HCT116 (cell line): ENCODE measurements around the gene PTDSS2. TPM values are rescaled to one million over a fixed set of nuclear protein-coding genes. Genes with fewer than 3 reads are reported as not detected.

Experiments
- ATAC-seq: fragments of 200-7000 bp; cut with Tn5 transposase; 2 replicates; pipeline ENCODE4 v1.9.1; 2020; ENCODE audit warnings: mild to moderate bottlenecking, moderate library complexity
- BruUV-seq: library from RNA; stranded (reverse); fragments of 400-500 nt; replicated peaks from 2 replicates; lab custom pipeline; 2021; lab: Mats Ljungman, UMichigan
- CTCF ChIA-PET: fragments of 300-600 bp; sonication (Branson Sonifier 250); formaldehyde crosslinking; loops from one replicate; lab custom pipeline; 2021; ENCODE audit warnings: antibody characterized with exemption; lab: Charles Lee
- POLR2A ChIA-PET: fragments of 300-600, 350-600 bp; sonication (Branson Sonifier 250); formaldehyde crosslinking; loops from one replicate; lab custom pipeline; 2021; ENCODE audit warnings: antibody characterized with exemption; lab: Charles Lee
- RAD21 ChIA-PET, 2 experiments: fragments of 300-600 bp; sonication (Branson Sonifier 250); formaldehyde crosslinking; loops; one replicate each; lab custom pipeline; 2023; ENCODE audit warnings: low total read pairs in 2 of 2; ENCODE audit not compliant: uncharacterized antibody in 2 of 2, unreplicated experiment in 2 of 2, low non-redundant PET in 1 of 2; lab: Charles Lee
- DNase-seq: peaks from one replicate; pipeline ENCODE4 v3.0.0-alpha.2; 2010; ENCODE audit warnings: low read depth, low spot score
- H2AFZ ChIP-seq: fragments of 200-600 bp; shearing (Covaris generic), sonication (generic); 2 replicates; pipeline ENCODE4 v1.6.1; 2017; ENCODE audit warnings: low read depth, mixed run types, mixed read lengths, antibody characterized with exemption, low read length; ENCODE audit not compliant: poor library complexity, severe bottlenecking
- H3K27ac ChIP-seq: 2 replicates; pipeline ENCODE4 v1.5.1; 2012; ENCODE audit warnings: low read depth, low read length
- H3K27me3 ChIP-seq: fragments of 200-600 bp; sonication (generic); 2 replicates; pipeline ENCODE4 v1.6.1; 2016; ENCODE audit warnings: mixed run types, low read length, mixed read lengths; ENCODE audit not compliant: insufficient read depth
- H3K36me3 ChIP-seq, 2 experiments: fragments of 200-500 bp in 1 of 2; fragments of 200-600 bp in 1 of 2; sonication (Bioruptor generic) in 1 of 2; sonication (generic) in 1 of 2; 2 replicates each; pipeline versions ENCODE4 v1.5.1 to v1.6.1; 2014 to 2016; ENCODE audit warnings: low read length in 2 of 2, inconsistent platforms in 1 of 2, mixed read lengths in 1 of 2, mixed run types in 1 of 2; ENCODE audit not compliant: insufficient read depth in 2 of 2, control insufficient read depth in 1 of 2
- H3K4me1 ChIP-seq, 2 experiments: fragments of 200-600 bp in 1 of 2; sonication (generic) in 1 of 2; 2 replicates each; pipeline versions ENCODE4 v1.5.1 to v1.6.1; 2012 to 2017; ENCODE audit warnings: low read length in 2 of 2, inconsistent platforms in 1 of 2, mild to moderate bottlenecking in 1 of 2, mixed read lengths in 1 of 2, mixed run types in 1 of 2, moderate library complexity in 1 of 2; ENCODE audit not compliant: insufficient read depth in 2 of 2, control insufficient read depth in 1 of 2
- H3K4me2 ChIP-seq: fragments of 200-600 bp; sonication (generic); 2 replicates; pipeline ENCODE4 v1.6.1; 2017; ENCODE audit warnings: mixed run types, low read length, mixed read lengths
- H3K4me3 ChIP-seq, 2 experiments: fragments of 200-600 bp in 1 of 2; sonication (generic) in 1 of 2; replicated peaks in 1 of 2; 2 replicates each; pipeline ENCODE4 v1.5.1; 2011 to 2016; ENCODE audit warnings: low read length in 2 of 2, control low read depth in 1 of 2, low read depth in 1 of 2, mild to moderate bottlenecking in 1 of 2, mixed read lengths in 1 of 2, mixed run types in 1 of 2
- H3K79me2 ChIP-seq: fragments of 200-600 bp; sonication (generic); 2 replicates; pipeline ENCODE4 v1.6.1; 2017; ENCODE audit warnings: mild to moderate bottlenecking, mixed run types, low read length, moderate library complexity, mixed read lengths; ENCODE audit not compliant: insufficient read depth
- H3K9ac ChIP-seq: fragments of 200-600 bp; sonication (generic); 2 replicates; pipeline ENCODE4 v1.6.1; 2016; ENCODE audit warnings: low read length, mixed read lengths
- H3K9me2 ChIP-seq: fragments of 200-600 bp; sonication (generic), shearing (Covaris generic); 2 replicates; pipeline ENCODE4 v1.6.1; 2017; ENCODE audit warnings: mixed run types, mild to moderate bottlenecking, moderate library complexity; ENCODE audit not compliant: insufficient read depth
- H3K9me3 ChIP-seq, 2 experiments: fragments of 200-500 bp in 1 of 2; fragments of 200-600 bp in 1 of 2; sonication (Bioruptor generic) in 1 of 2; sonication (generic) in 1 of 2; 2 replicates each; pipeline ENCODE4 v1.6.1; 2014 to 2017; ENCODE audit warnings: low read length in 2 of 2, mixed read lengths in 2 of 2, inconsistent platforms in 1 of 2, low read depth in 1 of 2, mild to moderate bottlenecking in 1 of 2, mixed run types in 1 of 2, moderate library complexity in 1 of 2; ENCODE audit not compliant: control insufficient read depth in 1 of 2, insufficient read depth in 1 of 2
- H4K20me1 ChIP-seq: fragments of 200-600 bp; sonication (generic), shearing (Covaris generic); 2 replicates; pipeline ENCODE4 v1.6.1; 2017; ENCODE audit warnings: mixed run types, mild to moderate bottlenecking, moderate library complexity; ENCODE audit not compliant: insufficient read depth
- ATF3 ChIP-seq: IDR thresholded peaks from 2 replicates; pipeline ENCODE4 v1.6.1; 2012
- CBX3 ChIP-seq: IDR thresholded peaks from 2 replicates; pipeline ENCODE4 v1.6.1; 2012; ENCODE audit warnings: low read depth
- CEBPB ChIP-seq: IDR thresholded peaks from 2 replicates; pipeline ENCODE4 v1.6.1; 2012; ENCODE audit warnings: low read depth
- ELF1 ChIP-seq: IDR thresholded peaks from 2 replicates; pipeline ENCODE4 v1.6.1; 2012; ENCODE audit warnings: low read depth, borderline replicate concordance
- FOSL1 ChIP-seq: IDR thresholded peaks from 2 replicates; pipeline ENCODE4 v1.6.1; 2012; ENCODE audit warnings: low read depth
- MAX ChIP-seq: IDR thresholded peaks from 2 replicates; pipeline ENCODE4 v1.6.1; 2012
- POLR2A ChIP-seq: IDR thresholded peaks from 2 replicates; pipeline ENCODE4 v1.7.0; 2011; ENCODE audit warnings: borderline replicate concordance; ENCODE audit not compliant: insufficient read depth, insufficient read length; ENCODE audit errors: extremely low read depth
- POLR2AphosphoS5 ChIP-seq: IDR thresholded peaks from 2 replicates; pipeline ENCODE4 v1.6.1; 2011; ENCODE audit warnings: mild to moderate bottlenecking, low read depth, low read length, moderate library complexity
- RAD21 ChIP-seq: IDR thresholded peaks from 2 replicates; pipeline ENCODE4 v1.6.1; 2012; ENCODE audit warnings: low read depth, mild to moderate bottlenecking
- REST ChIP-seq: IDR thresholded peaks from 2 replicates; pipeline ENCODE4 v1.6.1; 2012; ENCODE audit warnings: low read depth
- SIN3A ChIP-seq: IDR thresholded peaks from 2 replicates; pipeline ENCODE4 v1.6.1; 2012; ENCODE audit warnings: low read depth
- SP1 ChIP-seq: IDR thresholded peaks from 2 replicates; pipeline ENCODE4 v1.6.1; 2012; ENCODE audit warnings: low read depth
- SRF ChIP-seq: IDR thresholded peaks from 2 replicates; pipeline ENCODE4 v1.6.1; 2012; ENCODE audit warnings: low read depth
- TCF7L2 ChIP-seq: IDR thresholded peaks from 2 replicates; pipeline ENCODE4 v1.7.0; 2011; ENCODE audit warnings: borderline replicate concordance, inconsistent platforms; ENCODE audit not compliant: insufficient read depth, insufficient read length; ENCODE audit errors: extremely low read depth
- YY1 ChIP-seq: IDR thresholded peaks from 2 replicates; pipeline ENCODE4 v1.6.1; 2011; ENCODE audit warnings: low read length, low read depth, moderate library complexity, mild to moderate bottlenecking; ENCODE audit not compliant: insufficient replicate concordance; ENCODE audit errors: extremely low read depth
- ZBTB33 ChIP-seq: IDR thresholded peaks from 2 replicates; pipeline ENCODE4 v1.6.1; 2011; ENCODE audit warnings: mild to moderate bottlenecking, low read length, moderate library complexity; ENCODE audit not compliant: insufficient replicate concordance; ENCODE audit errors: extremely low read depth
- ZFX ChIP-seq: fragments of 450-650 bp; IDR thresholded peaks from 2 replicates; pipeline ENCODE4 v1.6.1; 2017
- ZNF274 ChIP-seq: fragments of 200-500 bp; sonication (Bioruptor generic); IDR thresholded peaks from 2 replicates; pipeline ENCODE4 v1.6.1; 2014; ENCODE audit warnings: mild to moderate bottlenecking, low read depth, low read length, inconsistent platforms
- intact Hi-C: fragments of 100-400 bp; cut with micrococcal nuclease; formaldehyde crosslinking; loops from 2 replicates; pipeline ENCODE4 v1.10.0; 2022
- total RNA-seq: library from RNA; stranded (reverse); gene quantifications from one replicate; pipeline ENCODE4 v1.2.1, GENCODE V29; 2021; ENCODE audit not compliant: unreplicated experiment

PTDSS2 gene
- total RNA-seq, 1 experiment from 2014 or later, result 40.1 TPM

- H3K9me2 ChIP-seq, result no peaks in the 10 kb centered on the region
- BruUV-seq, result no TSS peak
- no peak overlapping the region for H3K4me2 ChIP-seq
- no peak for TF ChIP-seq YY1
- TF ChIP-seq CEBPB, result no peak
- TF ChIP-seq SIN3A, result no peak
- TF ChIP-seq ZBTB33, result no peak
- TF ChIP-seq REST, result no peak
- no peak for TF ChIP-seq MAX
- no peak for TF ChIP-seq ZNF274
- no peak for TF ChIP-seq TCF7L2
- TF ChIP-seq ATF3, result no peak
- TF ChIP-seq SP1, result no peak
- TF ChIP-seq SRF, result no peak
- no peak for TF ChIP-seq ELF1
- no peak for TF ChIP-seq CBX3
- TF ChIP-seq POLR2A, result no peak
- no peak for TF ChIP-seq RAD21
- TF ChIP-seq POLR2AphosphoS5, result no peak
- no peak for TF ChIP-seq FOSL1
- no peak for TF ChIP-seq ZFX
- no peak overlapping the region for H2AFZ ChIP-seq
- peaks cover 0 to 21% of the 10 kb centered on the region in 2 experiments; a peak in 1 of 4 replicates for H3K9me3 ChIP-seq
- ChIA-PET POLR2A (no interaction called here), CTCF (no interaction called here), RAD21 (no interaction called here)
- H3K36me3 ChIP-seq, result no peaks in the 10 kb centered on the region
- H3K27ac ChIP-seq, result no peak overlapping the region
- ATAC-seq (no peak), DNase-seq (no peak)
- no peaks in the 10 kb centered on the region for H4K20me1 ChIP-seq
- intact Hi-C loops, result no loop called here
- no peak overlapping the region for H3K4me3 ChIP-seq
- H3K79me2 ChIP-seq, result no peaks in the 10 kb centered on the region
- H3K9ac ChIP-seq, result no peak overlapping the region
- no peaks in the 10 kb centered on the region for H3K27me3 ChIP-seq
- peaks cover 4 to 5% of the 10 kb centered on the region in 2 experiments; a peak in 3 of 4 replicates for H3K4me1 ChIP-seq
These were observed 66.3 kb downstream of the PTDSS2 start for GRCh38 chr11:516400-516799.
